HG03060 (cell line): ENCODE data around the gene MED13.

Experiments
- ATAC-seq: cut with Tn5 transposase; IDR thresholded peaks from one replicate; pipeline ENCODE4 v1.9.1; 2021; ENCODE audit warnings: low read depth, moderate number of reproducible peaks; ENCODE audit not compliant: unreplicated experiment

The MED13 gene

GRCh38 chr17:62062944-62063343, 2.1 kb downstream of the MED13 start:
- no peak for ATAC-seq

GRCh38 chr17:62062302-62062701, 2.8 kb downstream of the MED13 start:
- no peak for ATAC-seq

GRCh38 chr17:62059414-62059813, 5.7 kb downstream of the MED13 start:
- no peak for ATAC-seq

- ATAC-seq: no peak
These were observed 6.5 kb downstream of the MED13 start for GRCh38 chr17:62058611-62059010.

- ATAC-seq: no peak
These were observed 7.4 kb downstream of the MED13 start for GRCh38 chr17:62057696-62058095.

- no peak for ATAC-seq
These were observed 12.2 kb downstream of the MED13 start for GRCh38 chr17:62052765-62053338.

GRCh38 chr17:62051053-62051452, 14.0 kb downstream of the MED13 start:
- no peak for ATAC-seq

GRCh38 chr17:62049299-62049698, 15.8 kb downstream of the MED13 start:
- ATAC-seq: no peak

GRCh38 chr17:62048262-62048661, 16.8 kb downstream of the MED13 start:
- no peak for ATAC-seq

- ATAC-seq: no peak
These were observed 19.6 kb downstream of the MED13 start for GRCh38 chr17:62045517-62045916.

- no peak for ATAC-seq
These were observed 20.0 kb downstream of the MED13 start for GRCh38 chr17:62045109-62045508.

GRCh38 chr17:62043602-62044001, 21.5 kb downstream of the MED13 start:
- ATAC-seq: no peak

- no peak for ATAC-seq
These were observed 21.9 kb downstream of the MED13 start for GRCh38 chr17:62043140-62043539.

GRCh38 chr17:62038248-62038647, 26.8 kb downstream of the MED13 start:
- no peak for ATAC-seq

- ATAC-seq: no peak
These were observed 31.8 kb downstream of the MED13 start for GRCh38 chr17:62033317-62033716.

- ATAC-seq: no peak
These were observed 32.6 kb downstream of the MED13 start for GRCh38 chr17:62032480-62032879.

GRCh38 chr17:62030264-62030663, 34.8 kb downstream of the MED13 start:
- no peak for ATAC-seq

GRCh38 chr17:62024866-62025265, 40.2 kb downstream of the MED13 start:
- ATAC-seq: no peak

GRCh38 chr17:62017912-62018311, 47.2 kb downstream of the MED13 start:
- ATAC-seq: no peak

- no peak for ATAC-seq
These were observed 47.6 kb downstream of the MED13 start for GRCh38 chr17:62017496-62017895.

GRCh38 chr17:62014526-62014925, 50.6 kb downstream of the MED13 start:
- no peak for ATAC-seq

GRCh38 chr17:62009220-62009619, 55.9 kb downstream of the MED13 start:
- ATAC-seq: no peak

GRCh38 chr17:62008294-62008693, 56.8 kb downstream of the MED13 start:
- no peak for ATAC-seq
